ENCODE measurements around the gene ZFYVE26. TPM values are rescaled to one million over a fixed set of nuclear protein-coding genes. Genes with fewer than 3 reads are reported as not detected.

ZFYVE26 gene
- total and polyA plus RNA-seq, 2 of the 8 experiments (the other 6 are each of a cell fraction or from before 2014, with no cell fraction given): 13.0 to 23.3 TPM

- no peak overlapping the region for H2AK5ac ChIP-seq (ENCODE audit: low read depth, low read length)
- no peak overlapping the region for H3K4me2 ChIP-seq (ENCODE audit: insufficient read depth in 1 of 2, low read depth in 2 of 2, low read length in 2 of 2)
- no peak overlapping the region for H2BK120ac ChIP-seq (replicated peaks; ENCODE audit: low read depth, low read length)
- H3K27ac ChIP-seq (ENCODE audit: low read depth, low read length): no peak overlapping the region
- H3K9ac ChIP-seq (replicated peaks in 1 of 4; ENCODE audit: extremely low read depth in 1 of 4, low read depth in 3 of 4, low read length in 3 of 4): no peak overlapping the region
- no peaks in the 10 kb centered on the region for H3K79me1 ChIP-seq (ENCODE audit: low read depth, low read length)
- no peak overlapping the region for H2BK5ac ChIP-seq (ENCODE audit: low read depth, low read length)
- H4K8ac ChIP-seq (ENCODE audit: extremely low read depth, insufficient read depth, low read length): no peak overlapping the region
- H3K23ac ChIP-seq (ENCODE audit: insufficient read length): no peak overlapping the region
- DNase-seq (ENCODE audit: low read depth in 1 of 2, low spot score in 2 of 2) (no peak), FAIRE-seq (no peak)
- no peak overlapping the region for H3K4ac ChIP-seq (replicated peaks; ENCODE audit: insufficient read length, low read depth, low read length)
- H3K36me3 ChIP-seq (ENCODE audit: control insufficient read depth in 2 of 4, insufficient read depth in 4 of 4, low read length in 3 of 4): peaks cover 20 to 87% (median 72%) of the 10 kb centered on the region in 4 experiments; a peak in 7 of 8 replicates
- no peaks in the 10 kb centered on the region for H3K9me3 ChIP-seq (ENCODE audit: insufficient read depth in 2 of 2, low read depth in 1 of 2, low read length in 1 of 2)
- no peak overlapping the region for H2BK15ac ChIP-seq (ENCODE audit: low read length)
- WGBS, 2 experiments (ENCODE audit: extremely low coverage in 1 of 2, insufficient coverage in 1 of 2, insufficient read length in 1 of 2, insufficient replicate concordance in 2 of 2, low coverage in 1 of 2, low lambda C conversion rate in 2 of 2, missing lambda C conversion rate in 1 of 2): 71% methylated on average over 4 of the region's 4 CpGs; no CpG with 5 or more reads in 1 of the 2 experiments
- no peaks in the 10 kb centered on the region for H3K23me2 ChIP-seq (ENCODE audit: low read depth, low read length)
- ChIA-PET POLR2A (ENCODE audit: partially characterized antibody) (interaction anchor here (1.1 kb wide), 1 partner anchor 13 kb away, joined by 4 read pairs; no protein-coding TSS in a partner anchor), CTCF (ENCODE audit: partially characterized antibody) (interaction anchor here (1.1 kb wide), 1 partner anchor 72 kb away, joined by 3 read pairs; no protein-coding TSS in a partner anchor)
- H2BK20ac ChIP-seq (ENCODE audit: low read length): no peak overlapping the region
- no peak overlapping the region for H2AFZ ChIP-seq (ENCODE audit: low read length)
- H3K4me3 ChIP-seq (ENCODE audit: extremely low read depth in 1 of 4, insufficient read depth in 2 of 4, low read depth in 3 of 4, low read length in 4 of 4): no peak overlapping the region
- no peaks in the 10 kb centered on the region for H3K27me3 ChIP-seq (replicated peaks in 1 of 4; ENCODE audit: control insufficient read depth in 3 of 4, extremely low read depth in 1 of 4, insufficient read depth in 3 of 4, low read length in 3 of 4)
- no peak overlapping the region for H4K91ac ChIP-seq (replicated peaks; ENCODE audit: insufficient read length, low read length)
- no peaks in the 10 kb centered on the region for H3K79me2 ChIP-seq (ENCODE audit: control insufficient read depth in 1 of 2, insufficient read depth in 2 of 2, low read length in 2 of 2)
- no peak overlapping the region for H3K18ac ChIP-seq (ENCODE audit: extremely low read depth, low read length)
- no peak overlapping the region for H3K14ac ChIP-seq (ENCODE audit: insufficient read length)
- H2BK12ac ChIP-seq (ENCODE audit: low read depth, low read length): no peak overlapping the region
- H4K5ac ChIP-seq (ENCODE audit: insufficient read length, low read depth, low read length): no peak overlapping the region
- peaks cover 0 to 5% of the 10 kb centered on the region in 2 experiments for H4K20me1 ChIP-seq (replicated peaks in 1 of 2; ENCODE audit: control insufficient read depth in 1 of 2, insufficient read depth in 2 of 2, low read length in 2 of 2)
- no peak overlapping the region for H3K56ac ChIP-seq (replicated peaks; ENCODE audit: insufficient read length, low read depth, low read length)
- no peaks in the 10 kb centered on the region for H3K4me1 ChIP-seq (replicated peaks in 1 of 4; ENCODE audit: control insufficient read depth in 3 of 4, insufficient read depth in 4 of 4, low read length in 3 of 4)
- TF ChIP-seq FOSL1 (IDR thresholded peaks at IDR 0.05; ENCODE audit: insufficient read depth, low read depth, low read length): no peak
- TF ChIP-seq JUND (IDR thresholded peaks at IDR 0.05; ENCODE audit: low read length): no peak
- TF ChIP-seq YY1 (IDR thresholded peaks at IDR 0.05; ENCODE audit: low read depth, low read length): no peak
- no peak for TF ChIP-seq KDM5A (IDR thresholded peaks at IDR 0.05; ENCODE audit: low read length)
- TF ChIP-seq BRCA1 (IDR thresholded peaks at IDR 0.05; ENCODE audit: low read depth, low read length): no peak
- no peak for TF ChIP-seq NRF1 (IDR thresholded peaks at IDR 0.05; ENCODE audit: low read depth, low read length)
- no peak for TF ChIP-seq CHD1 (IDR thresholded peaks at IDR 0.05; ENCODE audit: low read depth, low read length)
- TF ChIP-seq SP4 (IDR thresholded peaks at IDR 0.05; ENCODE audit: low read length): no peak
- TF ChIP-seq ZNF274 (IDR thresholded peaks at IDR 0.05; ENCODE audit: borderline replicate concordance, extremely low read depth, low read length): no peak
- TF ChIP-seq RAD21 (IDR thresholded peaks at IDR 0.05 in 1 of 2, conservative IDR thresholded peaks at IDR 0.05 in 1 of 2; ENCODE audit: low read depth in 2 of 2, low read length in 2 of 2): no peak
- TF ChIP-seq RBBP5 (IDR thresholded peaks at IDR 0.05; ENCODE audit: borderline replicate concordance, low read depth, low read length): no peak
- TF ChIP-seq GTF2F1 (IDR thresholded peaks at IDR 0.05; ENCODE audit: borderline replicate concordance, low read depth, low read length): no peak
- no peak for TF ChIP-seq PHF8 (conservative IDR thresholded peaks at IDR 0.05; ENCODE audit: low read depth, low read length)
Measured at GRCh38 chr14:67776653-67777322, 39.6 kb downstream of the ZFYVE26 start.

Measured in H1 (cell line).